ENCODE measurements around the gene NCCRP1. TPM values are rescaled to one million over a fixed set of nuclear protein-coding genes. Genes with fewer than 3 reads are reported as not detected.

The NCCRP1 gene
- total and polyA plus RNA-seq, 2 donors (not counting 1 experiment from before 2014, with no cell fraction given), result not detected

- no peak overlapping the region for H2AFZ ChIP-seq (ENCODE audit: low read length)
- TF ChIP-seq, protein P1, sequence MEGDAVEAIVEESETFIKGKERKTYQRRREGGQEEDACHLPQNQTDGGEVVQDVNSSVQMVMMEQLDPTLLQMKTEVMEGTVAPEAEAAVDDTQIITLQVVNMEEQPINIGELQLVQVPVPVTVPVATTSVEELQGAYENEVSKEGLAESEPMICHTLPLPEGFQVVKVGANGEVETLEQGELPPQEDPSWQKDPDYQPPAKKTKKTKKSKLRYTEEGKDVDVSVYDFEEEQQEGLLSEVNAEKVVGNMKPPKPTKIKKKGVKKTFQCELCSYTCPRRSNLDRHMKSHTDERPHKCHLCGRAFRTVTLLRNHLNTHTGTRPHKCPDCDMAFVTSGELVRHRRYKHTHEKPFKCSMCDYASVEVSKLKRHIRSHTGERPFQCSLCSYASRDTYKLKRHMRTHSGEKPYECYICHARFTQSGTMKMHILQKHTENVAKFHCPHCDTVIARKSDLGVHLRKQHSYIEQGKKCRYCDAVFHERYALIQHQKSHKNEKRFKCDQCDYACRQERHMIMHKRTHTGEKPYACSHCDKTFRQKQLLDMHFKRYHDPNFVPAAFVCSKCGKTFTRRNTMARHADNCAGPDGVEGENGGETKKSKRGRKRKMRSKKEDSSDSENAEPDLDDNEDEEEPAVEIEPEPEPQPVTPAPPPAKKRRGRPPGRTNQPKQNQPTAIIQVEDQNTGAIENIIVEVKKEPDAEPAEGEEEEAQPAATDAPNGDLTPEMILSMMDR (conservative IDR thresholded peaks at IDR 0.05 in 1 of 2, IDR thresholded peaks at IDR 0.05 in 1 of 2; ENCODE audit: low read depth in 1 of 2, low read length in 2 of 2), result no peak
- no peak for TF ChIP-seq EZH2 (IDR thresholded peaks at IDR 0.05; ENCODE audit: low read length, missing control alignments)
- no peak overlapping the region for H3K27ac ChIP-seq (ENCODE audit: insufficient read depth, low read length)
- no peaks in the 10 kb centered on the region for H4K20me1 ChIP-seq (ENCODE audit: control insufficient read depth, extremely low read depth, insufficient read depth, low read length)
- no peak for DNase-seq (ENCODE audit: low read depth in 2 of 2)
- H3K9me3 ChIP-seq (ENCODE audit: control insufficient read depth, insufficient read depth, low read depth, low read length), result no peaks in the 10 kb centered on the region
- H3K4me1 ChIP-seq (ENCODE audit: control insufficient read depth, extremely low read depth, insufficient read depth, low read length), result no peaks in the 10 kb centered on the region
- H3K9ac ChIP-seq (ENCODE audit: insufficient read depth, low read length), result no peak overlapping the region
- no peaks in the 10 kb centered on the region for H3K79me2 ChIP-seq (ENCODE audit: control insufficient read depth, insufficient read depth, low read length)
- H3K27me3 ChIP-seq (ENCODE audit: control insufficient read depth, insufficient read depth, low read length), result peaks cover 37% of the 10 kb centered on the region
- H3K4me2 ChIP-seq (ENCODE audit: extremely low read depth, insufficient read depth, low read length), result no peak overlapping the region
- H3K4me3 ChIP-seq (replicated peaks in 1 of 4; ENCODE audit: control extremely low read depth in 1 of 4, insufficient read depth in 1 of 4, low read depth in 3 of 4, low read length in 4 of 4), result no peak overlapping the region
- no peaks in the 10 kb centered on the region for H3K36me3 ChIP-seq (ENCODE audit: control insufficient read depth, insufficient read depth, low read length)
Measured at GRCh38 chr19:39200066-39200802, 3.5 kb downstream of the NCCRP1 start.

DNA sequence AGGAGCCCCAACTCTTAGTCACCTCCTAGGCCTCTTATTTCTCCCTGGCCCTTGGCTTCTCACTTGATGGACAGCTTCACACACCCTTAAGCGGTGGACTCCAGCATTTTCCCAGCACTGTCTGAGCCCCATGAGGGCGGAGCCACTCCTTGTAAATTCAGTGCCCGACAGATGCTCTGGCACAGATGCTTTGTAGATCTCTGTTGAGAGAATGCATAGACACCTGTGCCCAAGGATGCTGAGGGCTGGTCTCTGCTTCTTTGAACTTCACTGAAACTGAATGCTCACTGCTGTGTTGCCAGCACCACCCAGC lies 4.0 kb downstream of the NCCRP1 start:
- no peak overlapping the region for H3K4me3 ChIP-seq (replicated peaks in 1 of 4; ENCODE audit: control extremely low read depth in 1 of 4, insufficient read depth in 1 of 4, low read depth in 3 of 4, low read length in 4 of 4)
- no peak for DNase-seq (ENCODE audit: low read depth in 2 of 2)
- no peaks in the 10 kb centered on the region for H4K20me1 ChIP-seq (ENCODE audit: control insufficient read depth, extremely low read depth, insufficient read depth, low read length)
- no peaks in the 10 kb centered on the region for H3K9me3 ChIP-seq (ENCODE audit: control insufficient read depth, insufficient read depth, low read depth, low read length)
- H3K27me3 ChIP-seq (ENCODE audit: control insufficient read depth, insufficient read depth, low read length), result peaks cover 34% of the 10 kb centered on the region
- no peaks in the 10 kb centered on the region for H3K4me1 ChIP-seq (ENCODE audit: control insufficient read depth, extremely low read depth, insufficient read depth, low read length)
- H3K79me2 ChIP-seq (ENCODE audit: control insufficient read depth, insufficient read depth, low read length), result no peaks in the 10 kb centered on the region
- H3K36me3 ChIP-seq (ENCODE audit: control insufficient read depth, insufficient read depth, low read length), result no peaks in the 10 kb centered on the region
- no peak overlapping the region for H3K27ac ChIP-seq (ENCODE audit: insufficient read depth, low read length)
- no peak overlapping the region for H2AFZ ChIP-seq (ENCODE audit: low read length)
- no peak for TF ChIP-seq EZH2 (IDR thresholded peaks at IDR 0.05; ENCODE audit: low read length, missing control alignments)
- TF ChIP-seq, protein P1 (conservative IDR thresholded peaks at IDR 0.05 in 1 of 2, IDR thresholded peaks at IDR 0.05 in 1 of 2; ENCODE audit: low read depth in 1 of 2, low read length in 2 of 2), result no peak
- H3K4me2 ChIP-seq (ENCODE audit: extremely low read depth, insufficient read depth, low read length), result no peak overlapping the region
- no peak overlapping the region for H3K9ac ChIP-seq (ENCODE audit: insufficient read depth, low read length)

- Histone ChIP-seq H3K27me3 (ENCODE audit: control insufficient read depth, insufficient read depth, low read length) (peaks cover 13% of the 10 kb centered on the region), H3K9me3 (ENCODE audit: control insufficient read depth, insufficient read depth, low read depth, low read length) (no peaks in the 10 kb centered on the region), H3K27ac (ENCODE audit: insufficient read depth, low read length) (no peak overlapping the region), H2AFZ (ENCODE audit: low read length) (no peak overlapping the region), H3K9ac (ENCODE audit: insufficient read depth, low read length) (no peak overlapping the region), H3K36me3 (ENCODE audit: control insufficient read depth, insufficient read depth, low read length) (no peaks in the 10 kb centered on the region), H3K4me1 (ENCODE audit: control insufficient read depth, extremely low read depth, insufficient read depth, low read length) (no peaks in the 10 kb centered on the region), H3K4me2 (ENCODE audit: extremely low read depth, insufficient read depth, low read length) (no peak overlapping the region), H3K79me2 (ENCODE audit: control insufficient read depth, insufficient read depth, low read length) (no peaks in the 10 kb centered on the region), H3K4me3 (replicated peaks in 1 of 4; ENCODE audit: control extremely low read depth in 1 of 4, insufficient read depth in 1 of 4, low read depth in 3 of 4, low read length in 4 of 4) (no peak overlapping the region), H4K20me1 (ENCODE audit: control insufficient read depth, extremely low read depth, insufficient read depth, low read length) (no peaks in the 10 kb centered on the region)
- no peak for DNase-seq (ENCODE audit: low read depth in 2 of 2)
- TF ChIP-seq, protein P1 (conservative IDR thresholded peaks at IDR 0.05 in 1 of 2, IDR thresholded peaks at IDR 0.05 in 1 of 2; ENCODE audit: low read depth in 1 of 2, low read length in 2 of 2), result no peak
- TF ChIP-seq EZH2 (IDR thresholded peaks at IDR 0.05; ENCODE audit: low read length, missing control alignments), result no peak
Measured at GRCh38 chr19:39202998-39203355, 6.2 kb downstream of the NCCRP1 start.
